KOPT-K1 (cell line): Measurements from ENCODE around the gene LYPD1.
"Not testable (repeated sequence)": the region's sequence is repeated elsewhere in the genome, so short reads cannot be mapped to it uniquely, and the experiment has no call there.

Source experiments
- H3K27ac ChIP-seq: fragments of 200-600 bp; sonication (generic); 2 replicates; pipeline ENCODE4 v1.5.1; 2016; ENCODE audit warnings: antibody characterized with exemption, mild to moderate bottlenecking, low read depth, low read length; ENCODE audit not compliant: poor library complexity, severe bottlenecking
- H3K36me3 ChIP-seq: fragments of 200-600 bp; sonication (generic); 2 replicates; pipeline ENCODE4 v1.5.1; 2017; ENCODE audit warnings: antibody characterized with exemption, mild to moderate bottlenecking, low read length, moderate library complexity; ENCODE audit not compliant: insufficient read depth
- H3K9me3 ChIP-seq: fragments of 200-600 bp; sonication (generic); 2 replicates; pipeline ENCODE4 v1.5.1; 2017; ENCODE audit warnings: antibody characterized with exemption, low read length, mild to moderate bottlenecking; ENCODE audit not compliant: insufficient read depth, poor library complexity, severe bottlenecking

LYPD1 gene, protein sequence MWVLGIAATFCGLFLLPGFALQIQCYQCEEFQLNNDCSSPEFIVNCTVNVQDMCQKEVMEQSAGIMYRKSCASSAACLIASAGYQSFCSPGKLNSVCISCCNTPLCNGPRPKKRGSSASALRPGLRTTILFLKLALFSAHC

GRCh38 chr2:132669908-132670495 is at the start of gene LYPD1:
LYPD1 (minus strand) TSS chr2:132670205; CDS start chr2:132669932, 273 bp downstream.
- peaks cover 13% of the 10 kb centered on the region for H3K9me3 ChIP-seq
- no peak within 1 kb of the TSS for H3K27ac ChIP-seq
- H3K36me3 ChIP-seq: no peaks in the 10 kb centered on the region

DNA sequence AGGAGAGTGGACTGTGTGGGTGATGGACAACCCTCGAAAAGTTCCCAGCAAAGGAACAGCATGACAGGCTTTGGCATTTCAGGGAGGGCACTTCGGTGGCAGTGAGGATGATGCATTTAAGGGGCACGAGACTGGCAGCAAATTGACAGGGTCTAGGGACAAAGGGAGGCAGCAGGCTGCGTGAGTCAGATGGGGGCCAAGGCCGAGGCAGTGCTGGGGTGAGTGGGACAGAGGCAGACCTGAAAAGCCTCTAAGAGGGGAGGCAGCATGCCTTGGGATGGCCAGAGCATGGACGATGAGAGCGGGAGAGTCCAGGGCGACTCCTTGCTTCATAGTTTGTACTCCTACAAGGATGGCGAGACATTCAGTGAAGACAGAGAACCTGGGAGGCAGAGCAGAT is 49.5 kb upstream of the LYPD1 start:
- no peaks in the 10 kb centered on the region for H3K36me3 ChIP-seq
- no peak overlapping the region for H3K27ac ChIP-seq

DNA sequence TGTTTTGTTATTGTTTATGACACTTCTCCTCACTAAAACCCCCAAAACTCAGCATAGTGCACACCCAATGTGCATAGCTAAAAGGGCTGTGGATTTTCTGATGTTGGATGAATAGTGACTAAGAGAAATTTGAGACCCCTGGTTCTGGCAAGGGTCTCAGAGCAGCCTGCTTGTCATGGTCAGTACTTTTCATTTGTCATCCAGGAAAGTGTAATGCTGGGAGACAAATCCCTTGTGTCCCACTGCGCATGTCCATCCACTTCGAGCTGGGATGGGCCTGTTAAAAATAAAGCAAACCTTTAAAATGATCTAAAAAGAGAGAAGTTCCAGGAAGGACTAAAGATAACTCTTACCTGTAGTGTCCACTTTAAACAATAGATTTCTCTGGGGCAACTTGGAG is 46.9 kb upstream of the LYPD1 start:
- H3K27ac ChIP-seq: no peak overlapping the region
- H3K9me3 ChIP-seq: no peaks in the 10 kb centered on the region
- H3K36me3 ChIP-seq: no peaks in the 10 kb centered on the region

More for the DNA sequence above, 49.5 kb upstream of the LYPD1 start:
- no peaks in the 10 kb centered on the region for H3K9me3 ChIP-seq

GRCh38 chr2:132715386-132716351 is 45.7 kb upstream of the LYPD1 start:
- H3K27ac ChIP-seq: no peak overlapping the region
- no peaks in the 10 kb centered on the region for H3K36me3 ChIP-seq
- no peaks in the 10 kb centered on the region for H3K9me3 ChIP-seq

GRCh38 chr2:132703396-132703795 is 33.4 kb upstream of the LYPD1 start:
- Histone ChIP-seq H3K36me3 (no peaks in the 10 kb centered on the region), H3K27ac (no peak overlapping the region), H3K9me3 (no peaks in the 10 kb centered on the region)

DNA sequence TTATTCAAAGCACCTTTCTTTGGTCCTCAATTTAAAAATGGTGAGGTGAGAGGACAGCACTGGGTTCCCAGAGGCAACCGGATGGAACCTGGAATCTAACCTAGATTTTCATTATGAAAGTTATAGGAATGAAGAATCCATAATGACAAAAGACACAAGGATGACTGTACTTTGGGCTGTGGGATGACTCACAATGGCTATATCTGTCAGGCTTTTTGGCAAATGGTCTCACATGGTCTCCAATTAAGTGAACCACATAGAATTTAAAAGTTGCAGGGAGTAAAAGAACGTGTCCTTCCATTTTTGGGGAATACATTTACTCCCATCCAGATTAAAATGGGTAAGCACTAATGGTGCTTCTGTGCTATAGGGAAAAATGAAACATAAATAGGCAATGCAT is 31.8 kb upstream of the LYPD1 start:
- H3K9me3 ChIP-seq: no peaks in the 10 kb centered on the region
- H3K27ac ChIP-seq: no peak overlapping the region
- no peaks in the 10 kb centered on the region for H3K36me3 ChIP-seq

DNA sequence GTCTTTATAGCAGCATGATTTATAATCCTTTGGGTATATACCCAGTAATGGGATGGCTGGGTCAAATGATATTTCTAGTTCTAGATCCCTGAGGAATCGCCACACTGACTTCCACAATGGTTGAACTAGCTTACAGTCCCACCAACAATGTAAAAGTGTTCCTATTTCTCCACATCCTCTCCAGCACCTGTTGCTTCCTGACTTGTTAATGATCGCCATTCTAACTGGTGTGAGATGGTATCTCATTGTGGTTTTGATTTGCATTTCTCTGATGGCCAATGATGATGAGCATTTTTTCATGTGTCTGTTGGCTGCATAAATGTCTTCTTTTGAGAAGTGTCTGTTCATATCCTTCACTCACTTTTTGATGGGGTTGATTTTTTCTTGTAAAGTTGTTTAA is 29.8 kb upstream of the LYPD1 start:
- not testable (repeated sequence) for H3K36me3 ChIP-seq, H3K9me3 ChIP-seq, H3K27ac ChIP-seq

GRCh38 chr2:132698347-132698746 is 28.3 kb upstream of the LYPD1 start:
- not testable (repeated sequence) for H3K36me3 ChIP-seq, H3K9me3 ChIP-seq, H3K27ac ChIP-seq

- Histone ChIP-seq H3K27ac (no peak overlapping the region), H3K9me3 (no peaks in the 10 kb centered on the region), H3K36me3 (no peaks in the 10 kb centered on the region)
Measured at GRCh38 chr2:132697556-132698205, 27.7 kb upstream of the LYPD1 start.

DNA sequence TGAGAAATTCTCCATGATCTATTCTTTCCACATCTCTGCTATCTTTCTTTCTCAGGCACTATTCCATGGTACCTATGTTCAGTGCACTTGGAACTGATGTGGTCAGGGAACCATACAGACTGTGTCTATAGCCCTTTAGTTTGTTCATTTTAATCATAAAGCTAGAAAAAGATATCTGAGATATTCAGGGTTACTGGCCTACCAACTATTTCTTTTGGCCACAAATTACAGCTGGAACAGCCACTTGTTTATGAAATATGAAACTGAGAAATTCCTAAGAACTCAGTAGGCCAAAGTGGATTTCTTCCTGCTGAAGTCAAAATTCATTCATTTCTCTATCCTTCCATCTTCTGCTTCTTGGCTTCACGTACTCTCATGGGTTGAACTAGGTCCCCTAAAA is 22.8 kb upstream of the LYPD1 start:
- Histone ChIP-seq H3K27ac (no peak overlapping the region), H3K36me3 (no peaks in the 10 kb centered on the region), H3K9me3 (no peaks in the 10 kb centered on the region)

- Histone ChIP-seq H3K36me3 (no peaks in the 10 kb centered on the region), H3K9me3 (no peaks in the 10 kb centered on the region), H3K27ac (no peak overlapping the region)
Measured at GRCh38 chr2:132691556-132691955, 21.6 kb upstream of the LYPD1 start.

DNA sequence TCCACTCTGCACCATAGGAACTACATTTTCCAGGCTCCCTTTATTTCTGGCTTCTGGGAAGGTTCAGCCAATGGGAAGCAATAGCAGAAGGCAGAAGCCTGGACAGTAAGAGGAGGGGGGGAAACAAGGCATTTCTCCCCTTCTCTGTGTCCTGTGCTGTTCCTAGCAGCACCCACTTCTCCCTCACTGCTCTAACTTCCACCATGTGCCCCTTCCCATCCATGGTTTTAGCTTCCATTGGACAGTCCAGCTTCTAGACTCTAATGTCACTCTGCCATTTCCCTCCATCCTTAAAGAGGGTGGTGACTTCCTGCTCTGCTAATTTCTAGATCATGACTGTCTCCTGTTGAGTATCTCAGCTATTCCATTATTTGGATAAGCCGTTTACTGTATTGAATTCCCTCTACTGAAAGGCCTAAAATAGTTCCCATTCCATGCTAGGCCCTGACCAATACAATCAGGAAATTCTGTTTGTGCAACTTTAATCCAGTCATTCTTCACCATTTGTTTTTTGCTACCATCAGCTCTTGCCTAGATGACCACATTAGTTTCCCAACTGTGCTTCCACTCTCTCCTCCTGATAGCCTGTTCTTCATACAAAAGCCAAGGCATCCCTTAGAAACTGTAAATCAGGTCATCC is 20.8 kb upstream of the LYPD1 start:
- Histone ChIP-seq H3K9me3 (no peaks in the 10 kb centered on the region), H3K36me3 (no peaks in the 10 kb centered on the region), H3K27ac (no peak overlapping the region)

DNA sequence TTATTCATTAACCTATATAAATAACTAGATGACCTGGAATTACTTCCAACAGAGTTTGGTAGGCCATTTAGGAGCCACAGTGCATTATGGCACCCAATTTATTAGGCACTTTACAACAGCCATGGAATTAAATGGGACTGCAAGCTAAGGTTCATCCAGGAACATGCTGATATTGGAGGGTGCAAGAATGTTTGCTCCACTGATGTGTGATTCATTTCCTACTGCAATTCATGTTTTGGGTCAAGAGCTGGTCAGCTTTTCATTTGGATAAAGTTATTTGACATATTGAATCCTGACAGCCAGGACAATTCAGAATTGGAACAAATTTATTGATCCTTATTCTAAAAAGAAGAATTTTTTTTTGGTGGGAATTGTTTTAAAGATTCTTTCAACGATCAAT is 11.8 kb upstream of the LYPD1 start:
- Histone ChIP-seq H3K36me3 (no peaks in the 10 kb centered on the region), H3K27ac (no peak overlapping the region), H3K9me3 (no peaks in the 10 kb centered on the region)

DNA sequence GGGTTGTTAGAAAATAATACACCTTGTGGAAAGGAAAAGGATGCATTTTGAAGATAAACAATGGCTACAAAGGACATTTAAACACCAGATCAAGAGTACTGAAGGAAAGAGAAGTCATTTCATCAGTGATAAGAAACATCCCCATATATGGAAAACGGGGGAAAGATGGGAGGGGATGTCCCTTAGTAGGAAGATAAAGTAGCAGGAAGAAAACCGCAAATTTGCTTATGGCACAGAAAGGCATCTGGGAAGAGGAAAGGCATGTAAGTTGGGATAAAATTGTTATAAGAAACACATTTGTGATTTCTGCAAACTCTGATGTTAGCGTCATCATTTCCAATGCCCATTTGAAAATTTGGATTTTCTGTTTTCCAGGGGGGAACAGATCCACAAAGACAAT is 10.5 kb upstream of the LYPD1 start:
- Histone ChIP-seq H3K27ac (no peak overlapping the region), H3K36me3 (no peaks in the 10 kb centered on the region), H3K9me3 (no peaks in the 10 kb centered on the region)

GRCh38 chr2:132678483-132678882 is 8.5 kb upstream of the LYPD1 start:
- Histone ChIP-seq H3K9me3 (no peaks in the 10 kb centered on the region), H3K27ac (no peak overlapping the region), H3K36me3 (no peaks in the 10 kb centered on the region)
